Choroid plexus epithelial cell (primary cell): ENCODE data around the gene INPP5E.

Experiments used
- DNase-seq: peaks from one replicate; pipeline ENCODE4 v3.0.0-alpha.2; 2010; ENCODE audit warnings: low read depth
- H3K4me3 ChIP-seq: 2 replicates; pipeline ENCODE4 v1.5.1; 2011; ENCODE audit warnings: low read depth, mild to moderate bottlenecking, control low read depth, low read length, moderate library complexity
- CTCF ChIP-seq: conservative IDR thresholded peaks from 2 replicates; pipeline ENCODE4 v1.5.1; 2011; ENCODE audit warnings: low read depth, mild to moderate bottlenecking, control low read depth, inconsistent platforms, low read length, moderate library complexity

Gene INPP5E

GRCh38 chr9:136397643-136398042, 42.0 kb downstream of the INPP5E start:
- no peak for TF ChIP-seq CTCF
- no peak for DNase-seq
- no peak overlapping the region for H3K4me3 ChIP-seq

GRCh38 chr9:136396219-136396515, 43.5 kb downstream of the INPP5E start:
- H3K4me3 ChIP-seq = no peak overlapping the region
- TF ChIP-seq CTCF = no peak
- no peak for DNase-seq

GRCh38 chr9:136395345-136396218, 44.1 kb downstream of the INPP5E start:
- H3K4me3 ChIP-seq = no peak overlapping the region
- TF ChIP-seq CTCF = no peak
- no peak for DNase-seq

GRCh38 chr9:136395020-136395340, 44.7 kb downstream of the INPP5E start:
- no peak for TF ChIP-seq CTCF
- no peak for DNase-seq
- H3K4me3 ChIP-seq = no peak overlapping the region

GRCh38 chr9:136394312-136395019, 45.2 kb downstream of the INPP5E start:
- H3K4me3 ChIP-seq = no peak overlapping the region
- TF ChIP-seq CTCF = no peak
- DNase-seq = no peak

- H3K4me3 ChIP-seq = no peak overlapping the region
- TF ChIP-seq CTCF = no peak
- DNase-seq = no peak
These were observed 46.1 kb downstream of the INPP5E start for GRCh38 chr9:136393531-136393930.
